ENCODE data around the gene WHRN. TPM values are rescaled to one million over a fixed set of nuclear protein-coding genes. Genes with fewer than 3 reads are reported as not detected.

The WHRN gene
- total RNA-seq, 2 donors from 2014 or later, result 2.6 to 8.2 TPM

DNA sequence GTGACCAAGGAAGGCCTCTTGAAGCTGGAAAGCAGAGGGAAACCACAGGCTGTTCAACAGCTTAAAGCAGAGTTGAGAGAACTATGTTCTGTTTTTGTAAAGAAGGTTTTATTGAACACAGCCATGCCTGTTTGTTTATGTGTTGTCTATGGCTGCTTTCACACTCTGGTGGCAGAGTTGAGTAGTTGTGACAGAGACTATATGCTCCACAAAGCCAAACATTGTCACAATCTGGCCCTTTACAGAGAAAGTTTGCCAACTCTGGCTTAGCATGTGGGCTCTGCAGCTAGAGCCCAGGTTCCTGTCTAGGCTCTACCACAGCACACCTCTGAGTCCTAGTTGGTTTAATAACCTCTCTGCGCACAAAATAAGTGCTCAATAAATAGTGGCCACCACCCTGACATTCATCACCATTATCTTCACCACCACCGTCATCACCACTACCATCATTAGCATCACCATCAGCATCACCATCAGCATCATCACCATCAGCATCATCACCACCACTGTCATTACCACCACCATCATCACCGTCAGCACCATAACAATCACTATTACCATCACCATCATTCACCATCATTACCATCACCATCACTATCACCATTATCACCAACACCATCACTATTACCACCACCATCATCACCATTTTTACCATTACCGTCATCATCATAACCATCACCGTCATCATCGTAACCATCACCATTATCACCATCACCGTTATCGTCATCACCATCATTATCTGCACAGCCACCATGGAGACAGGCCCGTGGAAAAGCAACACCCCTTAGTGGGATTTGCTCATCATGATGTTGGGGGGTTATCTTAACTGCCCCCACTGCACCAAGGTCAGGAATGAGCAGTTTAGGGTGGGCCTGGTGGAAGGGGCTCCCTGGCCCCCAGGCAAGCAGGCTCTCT is 135.8 kb downstream of the WHRN start:
- H3K9me3 ChIP-seq, result no peaks in the 10 kb centered on the region
- no peak for DNase-seq (ENCODE audit: low spot score)
- no peaks in the 10 kb centered on the region for H3K27me3 ChIP-seq
- no peak overlapping the region for H3K4me3 ChIP-seq
- H3K27ac ChIP-seq, result no peak overlapping the region
- peaks cover 26% of the 10 kb centered on the region for H3K36me3 ChIP-seq
- H3K4me1 ChIP-seq, result peaks cover 0 to 22% of the 10 kb centered on the region in 2 donors
- TF ChIP-seq, protein P1, sequence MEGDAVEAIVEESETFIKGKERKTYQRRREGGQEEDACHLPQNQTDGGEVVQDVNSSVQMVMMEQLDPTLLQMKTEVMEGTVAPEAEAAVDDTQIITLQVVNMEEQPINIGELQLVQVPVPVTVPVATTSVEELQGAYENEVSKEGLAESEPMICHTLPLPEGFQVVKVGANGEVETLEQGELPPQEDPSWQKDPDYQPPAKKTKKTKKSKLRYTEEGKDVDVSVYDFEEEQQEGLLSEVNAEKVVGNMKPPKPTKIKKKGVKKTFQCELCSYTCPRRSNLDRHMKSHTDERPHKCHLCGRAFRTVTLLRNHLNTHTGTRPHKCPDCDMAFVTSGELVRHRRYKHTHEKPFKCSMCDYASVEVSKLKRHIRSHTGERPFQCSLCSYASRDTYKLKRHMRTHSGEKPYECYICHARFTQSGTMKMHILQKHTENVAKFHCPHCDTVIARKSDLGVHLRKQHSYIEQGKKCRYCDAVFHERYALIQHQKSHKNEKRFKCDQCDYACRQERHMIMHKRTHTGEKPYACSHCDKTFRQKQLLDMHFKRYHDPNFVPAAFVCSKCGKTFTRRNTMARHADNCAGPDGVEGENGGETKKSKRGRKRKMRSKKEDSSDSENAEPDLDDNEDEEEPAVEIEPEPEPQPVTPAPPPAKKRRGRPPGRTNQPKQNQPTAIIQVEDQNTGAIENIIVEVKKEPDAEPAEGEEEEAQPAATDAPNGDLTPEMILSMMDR (IDR thresholded peaks at IDR 0.05), result no peak

- Histone ChIP-seq H3K4me3 (no peak overlapping the region), H3K9me3 (no peaks in the 10 kb centered on the region), H3K27ac (no peak overlapping the region), H3K36me3 (peaks cover 33% of the 10 kb centered on the region), H3K4me1 (peaks cover 0 to 21% of the 10 kb centered on the region in 2 donors), H3K27me3 (no peaks in the 10 kb centered on the region)
- TF ChIP-seq, protein P1 (IDR thresholded peaks at IDR 0.05), result no peak
- no peak for DNase-seq (ENCODE audit: low spot score)
Observed at GRCh38 chr9:114367772-114368569, 137.3 kb downstream of the WHRN start.

DNA sequence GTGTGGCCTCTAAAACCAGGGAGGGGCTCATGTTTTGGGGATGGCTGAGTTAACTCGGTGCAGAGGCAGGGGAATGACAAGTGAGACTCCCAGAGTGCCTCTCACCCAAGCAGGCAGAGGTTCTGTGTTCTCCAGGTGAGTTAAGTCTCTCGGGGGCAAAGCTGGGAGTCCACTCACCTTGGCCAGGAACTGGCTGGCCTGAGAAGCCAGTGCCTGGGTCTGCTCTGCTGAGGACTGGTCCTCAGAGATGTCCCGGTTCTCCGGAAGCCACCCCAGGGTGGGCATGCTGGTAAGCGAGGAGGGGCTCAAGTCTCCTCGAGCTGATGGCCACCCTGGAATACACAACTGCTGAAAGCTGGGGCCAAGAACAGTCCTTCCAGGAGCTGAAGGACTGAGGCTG is 137.9 kb downstream of the WHRN start:
- H3K4me1 ChIP-seq, result peaks cover 0 to 15% of the 10 kb centered on the region in 2 donors
- TF ChIP-seq, protein P1 (IDR thresholded peaks at IDR 0.05), result no peak
- H3K27ac ChIP-seq, result no peak overlapping the region
- DNase-seq (ENCODE audit: low spot score), result no peak
- peaks cover 39% of the 10 kb centered on the region for H3K36me3 ChIP-seq
- no peaks in the 10 kb centered on the region for H3K27me3 ChIP-seq
- H3K4me3 ChIP-seq, result no peak overlapping the region
- H3K9me3 ChIP-seq, result no peaks in the 10 kb centered on the region

- peaks cover 0 to 7% of the 10 kb centered on the region in 2 donors for H3K4me1 ChIP-seq
Observed at GRCh38 chr9:114366334-114367128, 138.7 kb downstream of the WHRN start.

GRCh38 chr9:114365194-114365593 is 140.1 kb downstream of the WHRN start:
- Histone ChIP-seq H3K9me3 (no peaks in the 10 kb centered on the region), H3K4me3 (no peak overlapping the region), H3K4me1 (peaks cover 0 to 4% of the 10 kb centered on the region in 2 donors), H3K27me3 (no peaks in the 10 kb centered on the region), H3K27ac (no peak overlapping the region), H3K36me3 (peaks cover 61% of the 10 kb centered on the region)
- TF ChIP-seq, protein P1 (IDR thresholded peaks at IDR 0.05), result no peak
- no peak for DNase-seq (ENCODE audit: low spot score)

More at GRCh38 chr9:114366334-114367128, 138.7 kb downstream of the WHRN start:
- no peak for DNase-seq (ENCODE audit: low spot score)
- TF ChIP-seq, protein P1 (IDR thresholded peaks at IDR 0.05), result no peak
- no peak overlapping the region for H3K27ac ChIP-seq
- H3K36me3 ChIP-seq, result peaks cover 48% of the 10 kb centered on the region
- no peaks in the 10 kb centered on the region for H3K9me3 ChIP-seq
- no peak overlapping the region for H3K4me3 ChIP-seq
- no peaks in the 10 kb centered on the region for H3K27me3 ChIP-seq

Measured in right atrium auricular region (tissue), 2 donors.